ENCODE results near the gene SORBS1. TPM values are rescaled to one million over a fixed set of nuclear protein-coding genes. Genes with fewer than 3 reads are reported as not detected.

Gene SORBS1
- total and polyA plus RNA-seq, 2 donors (not counting 3 experiments of a cell fraction or from before 2014, with no cell fraction given) = 2.0 to 7.9 TPM

DNA sequence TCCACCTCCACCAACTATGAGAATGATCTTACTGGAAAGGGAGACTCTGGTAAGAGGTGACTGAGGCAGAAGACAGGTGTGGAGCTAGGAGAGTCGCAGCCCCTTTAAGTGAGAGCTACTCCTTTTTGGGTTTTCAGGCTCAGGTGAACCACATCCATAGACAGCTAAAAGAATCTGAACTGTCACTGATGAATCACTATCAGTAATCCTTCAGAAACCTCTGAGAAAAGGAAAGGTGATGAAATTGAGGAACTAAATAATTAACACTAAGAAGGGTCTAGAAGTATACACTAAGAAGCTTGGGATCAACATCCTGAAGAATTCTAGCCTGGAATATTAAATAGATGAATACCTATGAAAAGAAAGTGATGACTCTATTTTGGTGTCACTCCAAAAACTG lies 83.0 kb downstream of the SORBS1 start:
- POLR2A ChIA-PET = no interaction called here
- Histone ChIP-seq H3K9me1 (replicated peaks; ENCODE audit: control insufficient read depth, extremely low read depth, insufficient read depth, low read length) (no peaks in the 10 kb centered on the region), H3K9ac (replicated peaks; ENCODE audit: extremely low read depth, insufficient read depth, low read length) (no peak overlapping the region), H3K9me3 (replicated peaks; ENCODE audit: control insufficient read depth, insufficient read depth, low read length) (no peaks in the 10 kb centered on the region), H3K27ac (ENCODE audit: insufficient read depth, low read depth, low read length) (no peak overlapping the region), H3K4me2 (ENCODE audit: insufficient read depth, low read length) (no peak overlapping the region), H3K27me3 (ENCODE audit: control insufficient read depth in 2 of 2, insufficient read depth in 2 of 2, low read length in 2 of 2) (no peaks in the 10 kb centered on the region), H3K36me3 (ENCODE audit: control insufficient read depth in 2 of 2, extremely low read depth in 1 of 2, insufficient read depth in 2 of 2, low read length in 2 of 2) (no peaks in the 10 kb centered on the region), H4K20me1 (replicated peaks; ENCODE audit: control insufficient read depth, extremely low read depth, insufficient read depth, low read length) (no peaks in the 10 kb centered on the region), H3K4me1 (ENCODE audit: control insufficient read depth, extremely low read depth, insufficient read depth, low read length) (peaks cover 34% of the 10 kb centered on the region), H3K79me2 (ENCODE audit: control insufficient read depth, insufficient read depth, low read length) (no peaks in the 10 kb centered on the region), H2AFZ (ENCODE audit: low read depth, low read length) (no peak overlapping the region), H3K4me3 (replicated peaks in 1 of 3; ENCODE audit: insufficient read depth in 1 of 3, low read depth in 1 of 3, low read length in 3 of 3) (no peak overlapping the region)
- BruUV-seq (replicated peaks) = no TSS peak
- TF ChIP-seq GATA2 (IDR thresholded peaks at IDR 0.05; ENCODE audit: insufficient read depth, insufficient read length, low read depth, low read length) (no peak), MAX (IDR thresholded peaks at IDR 0.05; ENCODE audit: insufficient read depth, insufficient read length) (no peak), POLR2A (IDR thresholded peaks at IDR 0.05; ENCODE audit: low read depth, low read length) (no peak), MYC (IDR thresholded peaks at IDR 0.05; ENCODE audit: low read depth, low read length) (no peak), FOS (IDR thresholded peaks at IDR 0.05; ENCODE audit: borderline replicate concordance, insufficient read depth, low read length) (no peak), JUN (IDR thresholded peaks at IDR 0.05; ENCODE audit: borderline replicate concordance, insufficient read depth, insufficient read length, low read depth) (no peak), POLR2AphosphoS5 (IDR thresholded peaks at IDR 0.05; ENCODE audit: insufficient read depth, low read depth, low read length) (no peak), EZH2 (IDR thresholded peaks at IDR 0.05; ENCODE audit: borderline replicate concordance, low read depth, low read length, severe bottlenecking) (no peak)
- TF ChIP-seq, protein P1, sequence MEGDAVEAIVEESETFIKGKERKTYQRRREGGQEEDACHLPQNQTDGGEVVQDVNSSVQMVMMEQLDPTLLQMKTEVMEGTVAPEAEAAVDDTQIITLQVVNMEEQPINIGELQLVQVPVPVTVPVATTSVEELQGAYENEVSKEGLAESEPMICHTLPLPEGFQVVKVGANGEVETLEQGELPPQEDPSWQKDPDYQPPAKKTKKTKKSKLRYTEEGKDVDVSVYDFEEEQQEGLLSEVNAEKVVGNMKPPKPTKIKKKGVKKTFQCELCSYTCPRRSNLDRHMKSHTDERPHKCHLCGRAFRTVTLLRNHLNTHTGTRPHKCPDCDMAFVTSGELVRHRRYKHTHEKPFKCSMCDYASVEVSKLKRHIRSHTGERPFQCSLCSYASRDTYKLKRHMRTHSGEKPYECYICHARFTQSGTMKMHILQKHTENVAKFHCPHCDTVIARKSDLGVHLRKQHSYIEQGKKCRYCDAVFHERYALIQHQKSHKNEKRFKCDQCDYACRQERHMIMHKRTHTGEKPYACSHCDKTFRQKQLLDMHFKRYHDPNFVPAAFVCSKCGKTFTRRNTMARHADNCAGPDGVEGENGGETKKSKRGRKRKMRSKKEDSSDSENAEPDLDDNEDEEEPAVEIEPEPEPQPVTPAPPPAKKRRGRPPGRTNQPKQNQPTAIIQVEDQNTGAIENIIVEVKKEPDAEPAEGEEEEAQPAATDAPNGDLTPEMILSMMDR (IDR thresholded peaks at IDR 0.05; ENCODE audit: extremely low read depth in 1 of 2, insufficient read depth in 1 of 2, low read depth in 1 of 2, low read length in 2 of 2) = no peak
- intact Hi-C loops (cut with micrococcal nuclease) = no loop called here
- dilution Hi-C loops (cut with MboI; ENCODE audit: extremely low pct_ligation_motif_present, low sequenced_read_pairs) = no loop called here
- DNase-seq (ENCODE audit: low read depth, low spot score) (no peak), FAIRE-seq (no peak)
- CTCF ChIA-PET = interaction anchor here (1.0 to 2.1 kb wide), 5 partner anchors 12 to 104 kb away, joined by 4 to 9 read pairs (median 7); no protein-coding TSS in a partner anchor

Measured in endothelial cell of umbilical vein (primary cell).